ENCODE results near the gene ZSCAN5B.

GRCh38 chr19:56176881-56177280 lies 20.7 kb downstream of the ZSCAN5B start:
- TF ChIP-seq, protein P1, sequence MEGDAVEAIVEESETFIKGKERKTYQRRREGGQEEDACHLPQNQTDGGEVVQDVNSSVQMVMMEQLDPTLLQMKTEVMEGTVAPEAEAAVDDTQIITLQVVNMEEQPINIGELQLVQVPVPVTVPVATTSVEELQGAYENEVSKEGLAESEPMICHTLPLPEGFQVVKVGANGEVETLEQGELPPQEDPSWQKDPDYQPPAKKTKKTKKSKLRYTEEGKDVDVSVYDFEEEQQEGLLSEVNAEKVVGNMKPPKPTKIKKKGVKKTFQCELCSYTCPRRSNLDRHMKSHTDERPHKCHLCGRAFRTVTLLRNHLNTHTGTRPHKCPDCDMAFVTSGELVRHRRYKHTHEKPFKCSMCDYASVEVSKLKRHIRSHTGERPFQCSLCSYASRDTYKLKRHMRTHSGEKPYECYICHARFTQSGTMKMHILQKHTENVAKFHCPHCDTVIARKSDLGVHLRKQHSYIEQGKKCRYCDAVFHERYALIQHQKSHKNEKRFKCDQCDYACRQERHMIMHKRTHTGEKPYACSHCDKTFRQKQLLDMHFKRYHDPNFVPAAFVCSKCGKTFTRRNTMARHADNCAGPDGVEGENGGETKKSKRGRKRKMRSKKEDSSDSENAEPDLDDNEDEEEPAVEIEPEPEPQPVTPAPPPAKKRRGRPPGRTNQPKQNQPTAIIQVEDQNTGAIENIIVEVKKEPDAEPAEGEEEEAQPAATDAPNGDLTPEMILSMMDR (IDR thresholded peaks at IDR 0.05), result no peak
- no peak for TF ChIP-seq ZFX (IDR thresholded peaks at IDR 0.05; ENCODE audit: borderline replicate concordance)

Measured in 22Rv1 (cell line).